SU-DHL-6 (cell line): ENCODE measurements around the gene VPS35L.

Source experiments
- CTCF ChIP-seq: fragments of 200-600 bp; sonication (generic); IDR thresholded peaks from one replicate; pipeline ENCODE4 v1.5.1; 2017; ENCODE audit warnings: antibody characterized with exemption, mild to moderate bottlenecking, low read length, moderate library complexity; ENCODE audit not compliant: insufficient read depth, poor library complexity, severe bottlenecking
- EZH2phosphoT487 ChIP-seq: fragments of 200-600 bp; sonication (generic), shearing (Covaris generic); conservative IDR thresholded peaks from 2 replicates; pipeline ENCODE4 v1.6.1; 2018; ENCODE audit warnings: mild to moderate bottlenecking, antibody characterized with exemption, low read length, moderate library complexity, mixed read lengths

GRCh38 chr16:19523184-19523558 lies 32.3 kb upstream of the VPS35L start:
- TF ChIP-seq CTCF (no peak), EZH2phosphoT487 (no peak)
